Right lung (tissue), 5 donors: Measurements from ENCODE around the gene TBL1X. TPM values are rescaled to one million over a fixed set of nuclear protein-coding genes. Genes with fewer than 3 reads are reported as not detected.
"Not testable (repeated sequence)": the region's sequence is repeated elsewhere in the genome, so short reads cannot be mapped to it uniquely, and the experiment has no call there.

Source experiments
- DNase-seq, 2 donors: peaks; one replicate each; pipeline ENCODE4 v3.0.0-alpha.2; 2013
- polyA plus RNA-seq, 5 donors: library from polyadenylated mRNA; unstranded; fragments of 120-200 nt; gene quantifications; one replicate each; pipeline versions ENCODE4 v1.2.1 to v1.2.3, GENCODE V29; 2013; ENCODE audit warnings: inconsistent platforms in 1 of 5, low replicate concordance in 1 of 5; ENCODE audit not compliant: insufficient read length in 5 of 5, insufficient read depth in 1 of 5

TBL1X gene
- polyA plus RNA-seq, 5 donors, result 18.0 to 23.6 (median 19.4) TPM

DNA sequence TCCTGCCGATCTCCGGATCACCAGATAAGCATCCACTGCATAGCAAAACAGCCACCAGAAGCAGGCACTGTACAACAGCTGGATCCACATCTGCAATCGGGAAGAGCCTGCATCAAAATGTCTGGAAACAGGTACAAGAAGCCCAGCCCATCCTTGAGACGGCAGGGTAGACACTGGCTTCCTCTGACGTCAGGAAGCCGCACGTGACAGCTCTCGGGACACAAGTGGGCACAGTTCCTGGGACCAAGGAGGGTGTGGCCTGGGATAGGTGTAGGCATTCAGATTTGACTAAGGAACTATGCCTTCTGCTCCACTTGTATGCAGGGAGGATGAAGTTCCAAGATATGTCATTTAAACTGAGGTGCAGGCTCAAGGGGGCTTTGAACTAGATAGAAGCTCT, 294.5 kb downstream of the TBL1X start:
- no peak for DNase-seq

DNA sequence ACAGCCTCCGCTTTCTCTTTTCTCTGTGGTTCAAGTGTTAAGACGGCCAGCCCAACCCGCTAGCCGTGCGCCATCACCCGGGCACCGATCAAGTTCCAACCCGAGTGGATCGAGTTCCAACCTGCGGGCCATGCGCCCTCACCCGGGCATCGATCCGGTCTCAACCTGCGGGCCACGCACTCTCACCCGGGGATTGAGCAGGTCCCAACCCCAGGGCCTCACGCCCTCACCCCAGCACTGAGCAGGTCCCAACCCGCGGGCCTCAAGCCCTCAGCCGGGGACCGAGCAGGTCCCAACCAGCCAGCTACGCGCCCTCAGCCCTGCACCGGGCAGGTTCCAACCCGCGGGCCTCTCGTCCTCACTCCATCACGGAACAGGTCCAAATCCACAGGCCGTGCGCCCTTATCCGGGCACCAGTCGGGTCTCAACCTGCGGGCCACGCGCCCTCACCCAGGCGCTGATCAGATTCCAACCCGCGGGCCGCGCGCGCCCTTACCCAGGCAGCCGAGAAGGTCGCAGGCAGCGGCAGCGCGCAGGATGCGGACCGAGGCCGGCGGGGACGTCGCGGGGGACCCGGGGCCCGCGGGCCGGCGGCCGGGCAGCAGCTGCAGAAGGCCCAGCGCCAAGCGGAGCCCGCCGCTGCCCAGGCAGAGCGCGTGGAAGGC, 300.3 kb downstream of the TBL1X start:
- no peak for DNase-seq

DNA sequence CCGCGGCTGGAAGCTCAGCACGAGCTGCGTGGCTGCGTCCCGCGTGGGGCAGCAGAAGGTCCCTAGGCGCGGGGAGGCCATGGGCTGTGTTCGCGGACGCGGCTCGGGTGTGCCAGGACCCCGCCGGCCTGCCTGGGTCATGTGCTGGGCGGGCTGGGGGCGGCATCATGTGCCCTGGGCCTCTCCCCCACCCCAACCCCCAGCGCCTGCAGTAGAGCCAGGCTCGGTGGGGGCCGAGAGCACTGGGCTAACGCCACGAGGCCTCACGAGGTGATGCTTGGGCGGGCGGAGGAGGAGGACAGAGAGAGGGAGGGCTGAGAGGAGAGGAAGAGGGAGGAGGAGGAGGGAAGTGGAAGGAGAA, 300.9 kb downstream of the TBL1X start, which contains the start of gene GPR143:
Gene GPR143 (minus strand): TSS at position 111 of the 361 bp plus-strand sequence. CDS start 30 bp downstream, at position 81.
- DNase-seq, result no peak

DNA sequence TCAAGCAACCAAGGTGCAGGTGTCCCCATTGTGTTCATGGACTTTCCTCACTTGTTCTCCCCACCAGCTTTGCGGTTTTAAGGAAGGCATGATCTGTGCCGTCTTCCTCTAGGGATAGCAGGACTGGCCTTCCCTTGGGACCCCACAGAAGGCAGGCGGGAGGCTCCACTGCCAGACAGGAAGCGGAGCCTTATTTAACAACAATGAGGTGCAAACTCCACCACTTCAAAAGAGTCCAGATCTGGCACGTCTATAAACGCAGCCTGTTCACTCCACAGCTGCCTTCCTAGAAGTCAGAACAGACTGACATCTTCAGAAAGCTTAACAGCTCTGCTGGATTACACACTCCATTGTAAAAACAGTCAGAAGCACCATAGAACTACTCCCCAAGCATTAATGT, 302.5 kb downstream of the TBL1X start:
- no peak for DNase-seq

DNA sequence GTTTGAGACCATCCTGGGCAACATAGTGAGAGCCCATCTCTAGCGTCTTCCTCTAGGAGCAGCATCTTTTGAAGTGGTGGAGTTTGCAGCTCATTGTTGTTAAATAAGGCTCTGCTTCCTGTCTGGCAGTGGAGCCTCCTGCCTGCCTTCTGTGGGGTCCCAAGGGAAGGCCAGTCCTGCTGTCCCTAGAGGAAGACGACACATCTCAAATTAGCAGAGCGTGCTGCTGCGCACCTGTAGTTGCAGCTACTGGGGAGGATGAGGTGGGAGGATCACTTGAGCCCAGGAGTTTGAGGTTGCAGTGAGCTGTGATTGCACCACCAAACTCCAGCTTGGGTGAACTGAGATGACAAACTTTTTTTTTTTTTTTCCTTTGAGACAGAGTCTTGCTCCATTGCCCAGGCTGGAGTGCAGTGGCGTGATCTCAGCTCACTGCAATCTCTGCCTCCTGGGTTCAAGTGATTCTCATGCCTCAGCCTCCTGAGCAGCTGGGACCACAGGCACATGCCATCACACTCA, 303.5 kb downstream of the TBL1X start:
- not testable (repeated sequence) for DNase-seq

DNA sequence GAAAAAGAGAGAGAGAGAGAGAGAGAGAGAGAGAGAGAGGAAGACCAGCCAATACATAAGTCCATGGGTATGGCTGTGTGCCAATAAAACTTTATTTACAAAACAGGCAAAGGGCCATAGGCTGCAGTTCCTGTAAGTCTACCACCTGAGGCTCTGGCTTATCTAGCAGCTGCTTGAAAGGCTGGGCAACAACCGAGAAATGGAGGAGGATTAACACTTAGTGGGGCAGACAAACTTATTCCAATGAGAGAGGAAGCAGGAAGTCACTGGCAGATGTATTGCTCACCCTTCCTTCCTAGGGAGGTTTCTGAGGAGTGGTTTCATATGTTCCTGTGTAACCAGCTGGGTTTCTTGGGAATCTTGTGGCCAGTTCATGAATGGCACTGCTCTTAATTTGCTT, 305.5 kb downstream of the TBL1X start:
- DNase-seq, result no peak

DNA sequence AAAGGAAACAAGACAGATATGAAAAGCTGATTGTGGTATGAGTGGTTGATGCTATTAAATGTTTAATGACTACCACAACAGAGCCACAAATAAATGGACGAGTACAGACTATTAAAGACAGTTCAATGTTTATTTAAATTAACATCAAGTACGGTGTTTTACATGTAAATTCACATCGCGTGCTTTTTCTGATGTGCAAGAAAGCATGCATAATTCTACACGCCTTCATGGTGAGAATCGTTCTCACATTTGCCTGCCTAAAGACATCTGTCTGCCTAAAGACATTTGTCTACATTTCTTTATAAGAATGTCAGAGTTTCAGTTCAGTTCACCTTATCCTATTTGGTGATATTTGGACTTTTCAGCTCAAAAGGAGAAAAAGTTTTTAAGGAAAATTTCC, 308.1 kb downstream of the TBL1X start:
- no peak for DNase-seq

DNA sequence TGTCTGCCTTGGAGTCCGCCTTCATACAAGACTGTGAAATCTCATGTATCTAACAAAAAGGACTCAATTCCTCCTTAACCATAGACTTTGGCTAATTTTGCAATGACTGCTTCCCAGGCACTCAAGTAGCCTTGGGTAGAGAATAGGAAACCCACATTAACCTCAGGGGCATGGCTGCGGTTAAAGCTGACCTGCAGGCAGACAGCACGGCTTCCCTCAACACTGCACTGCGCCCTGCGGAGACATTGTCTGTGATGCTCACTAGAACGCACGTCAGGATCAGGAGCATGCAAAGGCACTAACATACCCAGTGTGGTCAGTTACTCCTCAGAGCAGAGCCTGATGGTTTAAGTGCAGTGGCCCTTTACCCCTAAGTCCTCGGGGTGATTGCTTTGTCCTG, 311.1 kb downstream of the TBL1X start:
- DNase-seq, result no peak

DNA sequence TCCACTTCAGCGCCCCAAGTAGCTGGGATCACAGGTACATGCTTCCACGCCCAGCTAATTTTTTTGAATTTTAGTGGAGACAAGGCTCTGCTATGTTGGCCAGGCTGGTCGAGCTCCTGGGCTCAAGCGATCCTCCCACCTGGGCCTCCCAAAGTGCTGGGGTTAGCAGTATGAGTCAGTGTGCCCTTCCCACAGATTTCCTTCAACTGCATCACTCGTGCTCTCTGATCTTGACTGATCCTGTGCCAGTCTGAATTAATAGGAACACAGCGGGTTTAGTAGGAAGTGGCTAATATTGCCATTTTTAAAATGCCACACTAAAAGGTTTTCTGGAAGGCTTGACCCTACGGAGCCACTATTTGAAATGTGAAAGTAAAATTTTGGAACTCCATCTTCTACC, 317.1 kb downstream of the TBL1X start:
- no peak for DNase-seq

DNA sequence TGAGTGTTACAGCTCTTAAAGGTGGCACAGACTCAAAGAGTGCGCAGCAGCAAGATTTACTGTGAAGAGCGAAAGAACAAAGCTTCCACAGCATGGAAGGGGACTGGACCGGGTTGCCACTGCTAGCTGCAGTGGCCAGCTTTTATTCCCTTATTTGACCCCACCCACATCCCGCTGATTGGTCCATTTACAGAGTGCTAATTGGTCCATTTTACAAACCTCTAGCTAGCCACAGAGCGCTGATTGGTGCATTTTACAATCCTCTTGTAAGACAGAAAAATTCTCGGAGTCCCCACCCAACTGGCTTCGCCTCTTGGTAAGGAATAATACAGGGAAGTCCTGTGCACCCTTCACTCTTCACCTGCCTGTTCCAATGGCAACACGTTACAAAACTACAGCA, 319.5 kb downstream of the TBL1X start:
- no peak for DNase-seq

DNA sequence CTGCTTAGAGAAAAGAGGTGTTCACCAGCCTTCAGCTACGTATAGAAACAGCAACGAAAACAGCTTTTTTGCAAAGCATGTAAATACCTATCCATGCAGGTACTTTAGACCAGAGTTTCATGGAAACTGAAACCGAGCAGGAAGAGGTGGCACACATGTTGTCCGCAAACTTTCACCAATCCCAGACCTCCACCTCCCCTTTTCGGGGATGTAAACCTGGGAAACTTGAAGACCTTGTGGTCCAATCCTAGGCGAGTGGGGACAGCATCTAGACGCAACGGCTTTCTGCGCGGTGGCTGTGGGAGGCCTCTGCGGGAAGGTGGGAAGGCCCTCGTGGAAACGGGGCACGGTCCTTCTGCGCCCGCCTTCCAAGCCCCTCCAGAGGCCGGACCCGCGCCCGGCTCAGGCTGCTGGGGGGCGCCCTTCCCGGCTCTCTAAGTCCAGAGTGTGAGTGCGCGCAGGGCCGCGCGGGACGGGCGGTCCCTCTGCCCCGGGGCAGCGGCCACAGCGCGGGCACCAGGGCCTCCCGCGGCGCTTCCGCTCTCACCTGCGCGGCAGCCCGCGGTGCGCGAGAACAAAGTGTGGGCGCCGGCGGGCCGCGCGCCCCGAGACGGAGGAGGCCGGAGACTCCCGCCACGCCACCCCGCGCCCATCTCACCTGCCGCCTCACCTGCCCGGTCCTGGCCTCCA, 320.5 kb downstream of the TBL1X start:
- DNase-seq, result no peak

DNA sequence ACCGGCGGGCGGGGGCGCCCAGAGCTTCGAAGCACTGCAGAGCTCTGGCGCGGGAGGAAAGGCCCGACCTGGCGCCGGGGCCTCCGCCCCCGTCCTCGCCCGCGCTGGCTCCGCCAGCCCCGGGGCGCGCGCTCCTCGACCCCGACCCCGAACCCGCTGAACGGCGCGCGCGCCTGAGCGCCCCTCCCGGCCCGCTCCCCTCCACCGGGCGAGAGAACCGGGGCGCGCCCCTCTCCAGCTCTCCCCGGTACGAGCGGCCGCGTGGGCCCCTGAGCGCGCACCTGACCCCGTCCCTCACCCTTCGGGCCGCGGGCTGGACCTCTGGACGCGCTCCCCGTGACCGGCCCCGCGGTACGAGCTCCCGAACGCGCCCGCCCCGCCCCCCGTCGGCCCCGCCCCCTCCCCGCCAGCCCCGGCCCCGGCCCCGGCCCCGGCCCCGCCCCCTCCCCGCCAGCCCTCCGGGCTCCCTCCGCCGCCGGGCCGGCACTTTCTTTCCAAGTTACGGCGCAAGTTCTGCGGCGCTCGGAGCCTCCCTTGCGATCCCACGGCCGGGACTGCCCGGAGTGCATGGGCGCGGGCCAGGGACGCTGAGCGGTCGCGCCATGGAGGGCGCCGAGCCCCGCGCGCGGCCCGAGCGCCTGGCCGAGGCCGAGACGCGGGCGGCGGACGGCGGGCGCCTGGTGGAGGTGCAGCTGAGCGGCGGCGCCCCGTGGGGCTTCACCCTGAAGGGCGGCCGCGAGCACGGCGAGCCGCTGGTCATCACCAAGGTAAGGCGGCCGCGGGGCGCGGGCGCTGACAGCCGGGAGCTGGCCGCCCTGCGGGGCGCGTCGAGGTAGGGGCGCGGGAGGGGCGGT, 321.3 kb downstream of the TBL1X start, which contains the start of gene SHROOM2:
Gene SHROOM2 (plus strand): TSS at position 486 of the 854 bp plus-strand sequence. CDS start 117 bp downstream, at position 603.
- DNase-seq, result no peak

DNA sequence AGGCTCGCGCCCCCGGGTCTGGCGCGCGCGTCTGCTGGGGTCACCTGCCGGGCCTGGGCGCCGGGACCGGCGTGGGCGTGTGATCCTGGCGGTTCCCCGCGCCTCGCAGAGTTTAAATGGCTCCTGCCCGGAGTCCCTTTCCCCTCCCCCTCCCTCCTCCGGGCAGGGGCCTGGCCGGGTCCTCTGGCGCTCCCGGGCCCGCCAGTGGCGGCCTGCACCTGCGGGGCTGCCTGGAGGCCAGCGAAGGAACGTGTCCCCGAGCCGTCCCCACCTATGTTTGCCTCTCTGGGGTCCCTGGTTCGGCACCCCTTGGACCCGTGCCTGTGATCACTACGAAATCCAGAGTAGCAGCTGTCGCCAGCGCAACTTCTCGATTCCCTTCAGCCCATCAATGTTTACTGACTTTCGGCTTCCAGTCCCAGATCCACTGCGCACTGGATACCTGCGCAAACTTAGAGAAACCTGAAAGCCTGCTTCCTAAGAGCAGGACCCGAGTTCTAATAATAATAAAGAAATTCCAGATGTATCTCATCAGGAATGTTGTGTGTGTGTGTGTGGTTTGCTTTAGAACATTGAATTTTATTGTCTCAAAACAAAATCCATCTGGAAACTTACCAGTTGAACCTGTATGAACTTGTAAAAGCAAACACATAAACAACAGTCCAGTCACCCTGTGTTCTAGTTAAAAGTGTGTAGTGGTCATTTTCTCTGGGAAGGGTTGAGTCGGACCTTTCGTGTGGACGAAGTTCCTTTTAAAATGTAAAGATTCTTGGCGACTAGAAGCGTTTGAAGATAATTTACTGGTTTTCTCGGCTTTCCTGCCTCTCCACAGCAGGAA, 322.2 kb downstream of the TBL1X start:
- DNase-seq, result no peak

DNA sequence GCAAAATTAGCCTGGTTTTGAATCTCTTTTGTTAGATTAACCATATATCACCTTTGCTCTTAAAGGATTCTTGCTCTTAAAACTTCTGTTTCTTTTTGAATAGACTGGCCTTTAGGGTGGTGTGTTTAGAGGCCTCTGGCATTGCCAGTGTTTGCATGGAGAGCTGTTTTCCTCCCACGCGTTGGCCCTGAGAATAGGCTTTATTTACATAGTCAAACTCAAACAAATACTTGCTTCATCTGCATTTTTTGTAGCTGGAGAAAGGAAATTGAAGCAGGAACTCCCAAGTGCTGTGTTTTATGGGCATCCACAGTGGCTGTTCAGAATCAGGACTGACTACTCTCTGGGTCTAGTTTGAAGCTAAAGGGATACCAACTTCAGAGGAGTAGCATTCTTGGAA, 324.1 kb downstream of the TBL1X start:
- DNase-seq, result no peak

DNA sequence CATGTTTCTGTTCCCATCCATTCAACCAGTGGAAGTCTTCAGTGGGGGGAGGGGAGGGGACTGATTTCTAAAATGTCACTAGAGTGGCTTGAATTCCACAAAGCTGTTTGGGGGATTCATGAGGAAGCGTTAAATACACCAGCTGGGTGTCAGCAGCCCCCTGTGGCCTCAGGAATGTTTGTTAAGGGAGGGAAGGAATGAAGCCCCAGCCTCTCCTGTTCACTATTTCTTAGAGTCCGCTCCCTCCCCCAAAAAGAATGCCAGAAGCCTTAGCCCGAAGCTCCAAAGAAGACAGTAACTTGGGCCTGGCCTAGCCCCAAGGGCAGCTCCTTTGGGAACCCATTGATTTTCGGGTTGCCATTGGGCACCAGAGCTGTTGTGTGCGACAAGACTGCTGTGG, 324.7 kb downstream of the TBL1X start:
- no peak for DNase-seq
